ENCODE results near the gene EYS.

EYS gene

GRCh38 chr6:64128301-64129024 is 1578.6 kb downstream of the EYS start:
- no peak for FAIRE-seq

GRCh38 chr6:64123761-64124633 is 1583.0 kb downstream of the EYS start:
- FAIRE-seq (no peak), DNase-seq (ENCODE audit: extremely low spot score, insufficient read length, low read depth) (no peak)

More at GRCh38 chr6:64128301-64129024, 1578.6 kb downstream of the EYS start:
- no peak for DNase-seq (ENCODE audit: extremely low spot score, insufficient read length, low read depth)

GRCh38 chr6:64122712-64123375 is 1584.2 kb downstream of the EYS start:
- FAIRE-seq (peak; percentile 63), DNase-seq (ENCODE audit: extremely low spot score, insufficient read length, low read depth) (no peak)

DNA sequence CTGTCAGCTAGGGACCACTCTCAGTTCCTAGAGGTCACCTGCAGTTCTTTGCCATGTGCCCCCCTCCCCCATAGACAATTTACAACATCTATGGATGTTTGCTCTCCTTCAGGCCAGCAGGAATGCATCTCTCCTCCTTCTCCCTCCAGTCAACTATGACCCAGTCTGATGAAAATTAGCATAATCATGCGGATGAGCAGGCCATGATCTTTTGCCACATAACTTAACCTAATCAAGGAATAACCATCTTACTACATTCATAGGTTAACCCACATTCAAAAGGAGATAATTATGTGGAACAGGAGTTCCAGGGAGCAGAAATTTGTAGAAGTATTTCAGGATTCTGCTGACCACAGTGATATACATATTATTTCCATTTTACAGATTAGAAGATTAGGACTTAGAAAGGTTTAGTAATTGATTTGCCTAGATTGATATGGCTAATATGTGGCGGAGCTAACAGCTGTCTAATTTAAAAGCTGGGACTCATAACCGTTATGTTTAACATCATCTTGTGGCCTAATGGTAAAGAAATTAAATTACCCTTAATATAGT is 1585.9 kb downstream of the EYS start:
- DNase-seq (ENCODE audit: extremely low spot score, insufficient read length, low read depth) (no peak), FAIRE-seq (no peak)

DNA sequence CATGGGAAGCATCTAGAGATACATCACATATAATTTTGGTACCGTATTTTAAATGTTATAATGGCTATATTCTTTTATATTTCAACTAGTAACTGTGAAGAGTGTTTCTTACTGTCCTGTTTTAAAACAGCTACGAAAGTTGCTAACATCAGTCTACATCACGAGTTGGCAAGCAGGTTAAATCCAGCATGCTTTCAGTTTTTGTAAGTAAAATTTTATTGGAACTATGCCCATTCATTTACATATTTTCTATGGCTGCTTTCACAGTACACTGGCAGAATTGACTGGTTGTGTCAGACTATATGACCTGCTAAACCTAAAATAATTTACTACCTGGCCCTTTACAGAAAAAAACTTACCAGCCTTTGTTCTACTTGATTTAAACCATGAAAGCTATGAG is 1593.3 kb downstream of the EYS start:
- DNase-seq (ENCODE audit: extremely low spot score, insufficient read length, low read depth) (no peak), FAIRE-seq (no peak)

GRCh38 chr6:64104051-64104450 is 1603.0 kb downstream of the EYS start:
- FAIRE-seq (no peak), DNase-seq (ENCODE audit: extremely low spot score, insufficient read length, low read depth) (no peak)

DNA sequence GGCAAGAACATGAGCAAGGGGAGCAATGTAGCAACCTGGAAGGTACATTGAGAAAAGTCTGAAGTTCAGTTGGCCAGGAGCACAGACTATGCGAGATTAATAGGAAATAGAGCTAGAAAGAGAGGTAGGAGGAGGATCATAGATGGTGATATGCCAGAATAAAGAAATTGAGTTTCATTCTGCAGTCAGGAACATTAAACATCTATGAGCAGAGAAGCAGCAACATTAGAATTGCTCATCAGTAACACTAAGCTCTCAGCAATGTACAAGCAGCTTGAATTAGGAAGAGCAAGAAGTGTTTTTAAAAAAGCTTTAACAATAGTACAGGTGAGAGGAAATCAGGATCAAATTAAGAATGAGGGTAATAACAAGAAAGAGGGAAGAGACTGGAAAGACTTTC is 1603.5 kb downstream of the EYS start:
- DNase-seq (ENCODE audit: extremely low spot score, insufficient read length, low read depth) (no peak), FAIRE-seq (no peak)

GRCh38 chr6:64100702-64101303 is 1606.2 kb downstream of the EYS start:
- FAIRE-seq (no peak), DNase-seq (ENCODE audit: extremely low spot score, insufficient read length, low read depth) (no peak)

- no peak for DNase-seq (ENCODE audit: extremely low spot score, insufficient read length, low read depth)
- no peak for FAIRE-seq
Observed at GRCh38 chr6:64090352-64090751, 1616.7 kb downstream of the EYS start.

DNA sequence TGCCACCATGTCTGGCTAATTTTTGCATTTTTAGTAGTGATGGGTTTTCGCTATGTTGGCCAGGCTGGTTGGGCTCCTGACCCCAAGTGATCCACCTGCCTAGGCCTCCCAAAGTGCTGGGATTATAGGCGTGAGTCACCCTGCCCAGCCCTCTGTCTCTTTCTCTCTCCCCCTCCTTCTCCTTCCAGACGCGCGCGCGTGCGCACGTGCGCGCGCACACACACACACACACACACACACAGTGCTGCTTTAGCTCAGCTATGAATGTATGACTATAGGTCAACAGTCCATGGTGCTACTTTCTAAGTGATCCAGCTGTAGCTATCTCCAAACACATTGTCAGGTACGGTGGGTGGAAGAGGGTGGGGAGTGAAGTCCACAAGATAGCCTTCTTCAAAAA is 1621.9 kb downstream of the EYS start:
- no peak for DNase-seq (ENCODE audit: extremely low spot score, insufficient read length, low read depth)
- no peak for FAIRE-seq

GRCh38 chr6:64084185-64084663 is 1622.8 kb downstream of the EYS start:
- DNase-seq (ENCODE audit: extremely low spot score, insufficient read length, low read depth) (no peak), FAIRE-seq (no peak)

DNA sequence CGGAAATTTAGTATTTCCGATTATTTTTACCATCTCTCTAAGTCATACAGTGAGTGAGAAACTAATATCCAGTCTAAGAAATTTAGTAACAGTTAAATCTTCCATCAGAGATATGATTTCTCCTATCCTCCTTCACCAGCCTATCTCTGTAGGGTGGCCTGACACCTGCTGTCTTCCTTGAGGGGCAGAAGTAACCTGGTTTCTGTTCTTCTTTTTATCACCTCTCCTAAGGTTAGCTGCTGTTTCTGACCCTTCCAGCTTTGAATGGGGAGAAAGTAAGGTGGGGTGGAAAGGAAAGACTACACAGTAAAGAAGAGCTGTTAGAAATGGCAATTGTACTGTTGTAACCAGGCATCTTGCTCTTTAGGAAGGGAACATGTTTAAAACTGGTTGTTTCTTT is 1623.8 kb downstream of the EYS start:
- FAIRE-seq: no peak
- DNase-seq (ENCODE audit: extremely low spot score, insufficient read length, low read depth): no peak

DNA sequence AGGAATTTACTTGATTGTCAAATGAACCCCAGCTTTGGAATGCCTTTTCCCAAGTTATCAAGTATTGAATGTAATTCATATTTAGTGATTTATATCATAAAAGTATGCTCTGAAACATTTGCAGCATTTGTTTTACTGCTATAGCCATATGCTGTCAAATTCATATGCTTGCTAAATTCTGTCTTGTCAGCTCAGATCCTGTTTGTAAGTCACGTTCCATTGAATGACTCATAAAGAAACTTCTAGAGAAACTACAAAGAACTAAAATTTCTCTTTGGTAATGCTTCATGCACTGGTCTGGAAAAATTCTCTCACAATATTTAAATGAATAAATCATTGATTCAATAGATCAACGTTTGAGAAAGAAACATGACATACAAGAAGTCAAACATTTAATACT is 1625.6 kb downstream of the EYS start:
- FAIRE-seq: no peak
- no peak for DNase-seq (ENCODE audit: extremely low spot score, insufficient read length, low read depth)

DNA sequence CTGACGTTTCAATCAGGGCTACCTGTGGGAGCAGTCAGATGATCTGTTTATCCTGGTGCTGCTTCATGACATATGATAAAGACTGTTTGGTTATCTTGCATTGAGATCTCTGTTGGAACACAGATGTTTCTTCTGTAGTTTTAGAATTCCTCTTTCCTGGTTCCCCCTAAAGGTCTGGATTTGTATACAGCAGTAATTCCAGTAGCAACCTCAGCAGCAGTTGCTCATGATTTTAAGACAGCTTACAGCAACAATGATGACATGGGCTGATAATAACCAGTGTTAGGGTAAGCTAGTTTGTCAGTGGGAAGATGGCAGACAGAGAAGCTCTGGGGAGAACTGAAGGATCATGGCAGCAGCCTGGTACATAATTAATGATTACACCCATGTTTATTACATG is 1632.0 kb downstream of the EYS start:
- DNase-seq (ENCODE audit: extremely low spot score, insufficient read length, low read depth) (no peak), FAIRE-seq (no peak)

DNA sequence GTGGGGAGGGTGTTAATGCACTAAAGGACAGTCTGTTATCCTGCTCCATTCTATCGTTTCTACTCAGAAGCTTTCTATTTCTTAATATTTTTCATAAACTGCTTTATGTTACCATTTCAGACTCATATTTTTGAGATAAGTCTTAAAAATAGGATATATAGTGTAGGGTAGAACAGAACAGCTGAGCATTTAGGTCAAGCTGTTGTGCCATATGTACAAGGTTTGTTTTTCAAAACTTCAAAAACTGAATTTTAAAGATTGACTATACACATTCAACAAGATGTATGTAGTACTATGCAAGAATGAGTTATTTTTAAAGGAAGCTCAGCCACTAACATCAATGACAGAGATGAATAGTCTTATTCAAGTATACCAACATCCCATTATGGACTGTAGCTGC is 1634.3 kb downstream of the EYS start:
- no peak for DNase-seq (ENCODE audit: extremely low spot score, insufficient read length, low read depth)
- no peak for FAIRE-seq

- no peak for DNase-seq (ENCODE audit: extremely low spot score, insufficient read length, low read depth)
- FAIRE-seq: no peak
Observed at GRCh38 chr6:64064919-64065318, 1642.1 kb downstream of the EYS start.

GRCh38 chr6:64062960-64063683 is 1643.9 kb downstream of the EYS start:
- no peak for DNase-seq (ENCODE audit: extremely low spot score, insufficient read length, low read depth)
- FAIRE-seq: no peak

- FAIRE-seq (no peak), DNase-seq (ENCODE audit: extremely low spot score, insufficient read length, low read depth) (no peak)
Observed at GRCh38 chr6:64054861-64055260, 1652.2 kb downstream of the EYS start.

GRCh38 chr6:64050590-64050989 is 1656.4 kb downstream of the EYS start:
- FAIRE-seq: no peak
- DNase-seq (ENCODE audit: extremely low spot score, insufficient read length, low read depth): no peak

Data from GM18507 (cell line).